Measurements from ENCODE around the gene ZNF469.
A peak's percentile ranks its signal among the peaks of the same experiment; 100 is the strongest.

Gene ZNF469

GRCh38 chr16:88382491-88383400, at the start of gene ZNF469:
Gene ZNF469 (plus strand): TSS chr16:88382959. CDS start chr16:88427471, 44,512 bp downstream.
- no peak for DNase-seq

- no peak for DNase-seq
These were observed 48.6 kb upstream of the ZNF469 start for GRCh38 chr16:88333848-88334777.

GRCh38 chr16:88334778-88335720, 47.7 kb upstream of the ZNF469 start:
- no peak for DNase-seq

- DNase-seq: no peak
These were observed 45.7 kb upstream of the ZNF469 start for GRCh38 chr16:88337021-88337420.

GRCh38 chr16:88337538-88337937, 45.2 kb upstream of the ZNF469 start:
- no peak for DNase-seq

- no peak for DNase-seq
These were observed 44.6 kb upstream of the ZNF469 start for GRCh38 chr16:88338111-88338510.

- DNase-seq: no peak
These were observed 43.9 kb upstream of the ZNF469 start for GRCh38 chr16:88338896-88339295.

GRCh38 chr16:88339930-88340754, 42.6 kb upstream of the ZNF469 start:
- no peak for DNase-seq

GRCh38 chr16:88340755-88341150, 42.0 kb upstream of the ZNF469 start:
- DNase-seq: no peak

GRCh38 chr16:88341551-88342290, 41.0 kb upstream of the ZNF469 start:
- no peak for DNase-seq

GRCh38 chr16:88342491-88342890, 40.3 kb upstream of the ZNF469 start:
- no peak for DNase-seq

GRCh38 chr16:88343271-88343791, 39.4 kb upstream of the ZNF469 start:
- no peak for DNase-seq

GRCh38 chr16:88344411-88345030, 38.2 kb upstream of the ZNF469 start:
- no peak for DNase-seq

GRCh38 chr16:88345031-88345720, 37.6 kb upstream of the ZNF469 start:
- no peak for DNase-seq

GRCh38 chr16:88345721-88346560, 36.8 kb upstream of the ZNF469 start:
- no peak for DNase-seq

GRCh38 chr16:88346680-88347505, 35.9 kb upstream of the ZNF469 start:
- no peak for DNase-seq

- DNase-seq: peak; percentile 7 to 10
These were observed 34.9 kb upstream of the ZNF469 start for GRCh38 chr16:88347656-88348376.

Measured in activated CD4-positive, alpha-beta T cell treated with anti-CD3 and anti-CD28 coated beads, Interleukin-2, amount 50 U/mL, for 48 hours (primary cell).